ENCODE data around the gene ERBB2. TPM values are rescaled to one million over a fixed set of nuclear protein-coding genes. Genes with fewer than 3 reads are reported as not detected.

The ERBB2 gene
- total and polyA plus RNA-seq, 10 of the 15 experiments (the other 5 are each of a cell fraction or from before 2014, with no cell fraction given) = 0.39 to 7.0 (median 4.3) TPM

GRCh38 chr17:39667945-39668924 lies 31.6 kb upstream of the ERBB2 start, which contains the start of gene PNMT (continued):
- TF ChIP-seq CTCF (IDR thresholded peaks at IDR 0.05 in 2 of 3, conservative IDR thresholded peaks at IDR 0.05 in 1 of 3; ENCODE audit: control insufficient read depth in 2 of 3, extremely low read depth in 1 of 3, insufficient read depth in 1 of 3, low read depth in 3 of 3, low read length in 3 of 3) = peak; percentile 57 to 73 (median 62)
- peak; percentile 63; the same call in 1 of the 2 replicates for TF ChIP-seq STAT1 (conservative IDR thresholded peaks at IDR 0.05)
- peak; percentile 67 for TF ChIP-seq IKZF1 (conservative IDR thresholded peaks at IDR 0.05)
- peak; percentile 70; the same call in 1 of the 2 replicates for TF ChIP-seq DPF2 (IDR thresholded peaks at IDR 0.05)
- TF ChIP-seq MLLT1 (IDR thresholded peaks at IDR 0.05) = 0 out of 2 replicates have a peak, but pooled peaks have one; percentile 37
- no peak for TF ChIP-seq SIX5 (IDR thresholded peaks at IDR 0.05; ENCODE audit: low read depth, low read length, severe bottlenecking)
- no peak for TF ChIP-seq ATF2 (IDR thresholded peaks at IDR 0.05; ENCODE audit: low read length)
- TF ChIP-seq SMC3 (IDR thresholded peaks at IDR 0.05; ENCODE audit: borderline replicate concordance, low read length) = 0 out of 2 replicates have a peak, but pooled peaks have one; percentile 14
- peak; percentile 90; the same call in 1 of the 2 replicates for TF ChIP-seq SMARCA5 (IDR thresholded peaks at IDR 0.05)
